Measurements from ENCODE around the gene MESD. TPM values are rescaled to one million over a fixed set of nuclear protein-coding genes. Genes with fewer than 3 reads are reported as not detected.
A peak's percentile ranks its signal among the peaks of the same experiment; 100 is the strongest.

The MESD gene
- total RNA-seq, 1 donor from 2014 or later, result 21.9 TPM

- Mint-ChIP-seq H3K4me3 (ENCODE audit: unreplicated experiment) (no peak overlapping the region), H3K4me1 (ENCODE audit: low read depth, unreplicated experiment) (peaks cover 5% of the 10 kb centered on the region), H3K27ac (ENCODE audit: unreplicated experiment) (no peak overlapping the region), H3K27me3 (ENCODE audit: unreplicated experiment) (peaks cover 4% of the 10 kb centered on the region), H3K9me3 (ENCODE audit: unreplicated experiment) (no peaks in the 10 kb centered on the region), H3K36me3 (ENCODE audit: unreplicated experiment) (peaks cover 7% of the 10 kb centered on the region)
- no peak for TF ChIP-seq CTCF (IDR thresholded peaks at IDR 0.05; ENCODE audit: partially characterized antibody, unreplicated experiment)
- peak; percentile 2 for DNase-seq
Measured at GRCh38 chr15:80953001-80953952, 36.3 kb downstream of the MESD start.

GRCh38 chr15:80951941-80952340 is 37.7 kb downstream of the MESD start:
- H3K27ac Mint-ChIP-seq (ENCODE audit: unreplicated experiment), result no peak overlapping the region
- no peaks in the 10 kb centered on the region for H3K4me1 Mint-ChIP-seq (ENCODE audit: low read depth, unreplicated experiment)
- peaks cover 4% of the 10 kb centered on the region for H3K27me3 Mint-ChIP-seq (ENCODE audit: unreplicated experiment)
- no peak for DNase-seq
- no peaks in the 10 kb centered on the region for H3K9me3 Mint-ChIP-seq (ENCODE audit: unreplicated experiment)
- TF ChIP-seq CTCF (IDR thresholded peaks at IDR 0.05; ENCODE audit: partially characterized antibody, unreplicated experiment), result no peak
- H3K4me3 Mint-ChIP-seq (ENCODE audit: unreplicated experiment), result no peak overlapping the region
- peaks cover 7% of the 10 kb centered on the region for H3K36me3 Mint-ChIP-seq (ENCODE audit: unreplicated experiment)

GRCh38 chr15:80950291-80951078 is 39.1 kb downstream of the MESD start:
- no peak for DNase-seq
- Mint-ChIP-seq H3K27ac (ENCODE audit: unreplicated experiment) (no peak overlapping the region), H3K9me3 (ENCODE audit: unreplicated experiment) (no peaks in the 10 kb centered on the region), H3K27me3 (ENCODE audit: unreplicated experiment) (peaks cover 3% of the 10 kb centered on the region), H3K4me1 (ENCODE audit: low read depth, unreplicated experiment) (no peaks in the 10 kb centered on the region), H3K36me3 (ENCODE audit: unreplicated experiment) (peaks cover 15% of the 10 kb centered on the region), H3K4me3 (ENCODE audit: unreplicated experiment) (no peak overlapping the region)
- TF ChIP-seq CTCF (IDR thresholded peaks at IDR 0.05; ENCODE audit: partially characterized antibody, unreplicated experiment), result no peak

DNA sequence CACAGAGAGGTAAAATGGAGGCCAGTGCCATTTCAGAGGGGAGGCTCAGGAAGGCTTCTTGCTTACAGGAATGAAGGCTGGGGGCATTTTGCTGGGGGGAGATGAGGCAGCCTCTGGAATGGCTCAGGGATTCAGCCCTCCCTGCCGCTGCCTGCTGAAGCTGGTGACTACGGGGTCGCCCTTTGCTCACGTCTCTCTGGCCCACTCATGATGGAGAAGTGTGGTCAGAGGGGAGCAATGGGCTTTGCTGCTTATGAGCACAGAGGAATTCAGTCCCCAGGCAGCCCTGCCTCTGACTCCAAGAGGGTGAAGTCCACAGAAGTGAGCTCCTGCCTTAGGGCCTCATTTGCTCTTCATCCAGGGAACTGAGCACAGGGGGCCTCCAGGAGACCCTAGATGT is 39.9 kb downstream of the MESD start:
- Mint-ChIP-seq H3K27me3 (ENCODE audit: unreplicated experiment) (peaks cover 2% of the 10 kb centered on the region), H3K36me3 (ENCODE audit: unreplicated experiment) (peaks cover 15% of the 10 kb centered on the region), H3K9me3 (ENCODE audit: unreplicated experiment) (no peaks in the 10 kb centered on the region), H3K4me3 (ENCODE audit: unreplicated experiment) (no peak overlapping the region), H3K27ac (ENCODE audit: unreplicated experiment) (no peak overlapping the region), H3K4me1 (ENCODE audit: low read depth, unreplicated experiment) (no peaks in the 10 kb centered on the region)
- TF ChIP-seq CTCF (IDR thresholded peaks at IDR 0.05; ENCODE audit: partially characterized antibody, unreplicated experiment), result no peak
- DNase-seq, result no peak
